Measurements from ENCODE around the gene EPHA7. TPM values are rescaled to one million over a fixed set of nuclear protein-coding genes. Genes with fewer than 3 reads are reported as not detected.

The EPHA7 gene
- total and polyA plus RNA-seq, 2 of the 13 experiments (the other 11 are each of a cell fraction or from before 2014, with no cell fraction given) = not detected

GRCh38 chr6:93300661-93301060 is 118.7 kb downstream of the EPHA7 start (continued):
- TF ChIP-seq FOXK2 (IDR thresholded peaks at IDR 0.05) = no peak
- TF ChIP-seq MNT (IDR thresholded peaks at IDR 0.05) = no peak
- TF ChIP-seq CBX1 (IDR thresholded peaks at IDR 0.05; ENCODE audit: low read depth) = no peak
- no peak for TF ChIP-seq PAXIP1 (CRISPR knock-in tag; conservative IDR thresholded peaks at IDR 0.05)

GRCh38 chr6:93299622-93300021 is 119.7 kb downstream of the EPHA7 start:
- Histone ChIP-seq H3K9me3 (ENCODE audit: low read length) (no peaks in the 10 kb centered on the region), H3K4me1 (ENCODE audit: insufficient read depth, low read length) (no peaks in the 10 kb centered on the region), H3K27me3 (ENCODE audit: control insufficient read depth in 1 of 2, insufficient read depth in 2 of 2, low read length in 2 of 2) (no peaks in the 10 kb centered on the region), H3K36me3 (replicated peaks in 1 of 2; ENCODE audit: control insufficient read depth in 1 of 2, insufficient read depth in 2 of 2, low read length in 2 of 2) (no peaks in the 10 kb centered on the region), H3K4me2 (ENCODE audit: low read depth, low read length) (no peak overlapping the region), H3K79me2 (ENCODE audit: insufficient read depth, low read length) (no peaks in the 10 kb centered on the region), H3K9ac (ENCODE audit: insufficient read depth, low read depth, low read length) (no peak overlapping the region), H3K4me3 (replicated peaks in 1 of 3; ENCODE audit: insufficient read depth in 1 of 3, low read depth in 2 of 3, low read length in 3 of 3) (no peak overlapping the region), H3K27ac (ENCODE audit: extremely low read length, insufficient read depth, low read length) (no peak overlapping the region), H2AFZ (ENCODE audit: low read length) (no peak overlapping the region), H4K20me1 (ENCODE audit: insufficient read depth, low read length) (no peaks in the 10 kb centered on the region)
- no peak for ATAC-seq
- 1% methylated on average over 3 of the region's 3 CpGs for WGBS (ENCODE audit: low lambda C conversion rate)
- no TSS peak for BruUV-seq (replicated peaks)
- DNase-seq (ENCODE audit: low spot score) = no peak
- in situ Hi-C loops (cut with HindIII; ENCODE audit: extremely low pct_ligation_motif_present, low pct_unique_long_range_greater_than_20kb) (no loop called here), intact Hi-C loops (cut with micrococcal nuclease; ENCODE audit: unreplicated experiment) (no loop called here)
- FAIRE-seq = no peak
- ChIA-PET CTCF (ENCODE audit: low intra/inter-chr PET ratio, low total read pairs) (no interaction called here), POLR2A (no interaction called here)
- no peak for TF ChIP-seq GMEB2 (CRISPR knock-in tag; IDR thresholded peaks at IDR 0.05; ENCODE audit: low read depth)
- no peak for TF ChIP-seq ZNF777 (CRISPR knock-in tag; IDR thresholded peaks at IDR 0.05)
- TF ChIP-seq CREB1 (IDR thresholded peaks at IDR 0.05) = no peak
- no peak for TF ChIP-seq CREB1 (CRISPR knock-in tag; IDR thresholded peaks at IDR 0.05)
- no peak for TF ChIP-seq SP2 (CRISPR knock-in tag; IDR thresholded peaks at IDR 0.05)
- TF ChIP-seq ZNF704 (CRISPR knock-in tag; IDR thresholded peaks at IDR 0.05; ENCODE audit: borderline replicate concordance) = no peak
- TF ChIP-seq ZNF629 (CRISPR knock-in tag; conservative IDR thresholded peaks at IDR 0.05) = no peak
